ENCODE measurements around the gene SIRPB1. TPM values are rescaled to one million over a fixed set of nuclear protein-coding genes. Genes with fewer than 3 reads are reported as not detected.
"Not testable (repeated sequence)": the region's sequence is repeated elsewhere in the genome, so short reads cannot be mapped to it uniquely, and the experiment has no call there.

Gene SIRPB1
- total RNA-seq, 1 donor = 0.90 TPM

- TF ChIP-seq, protein P1, sequence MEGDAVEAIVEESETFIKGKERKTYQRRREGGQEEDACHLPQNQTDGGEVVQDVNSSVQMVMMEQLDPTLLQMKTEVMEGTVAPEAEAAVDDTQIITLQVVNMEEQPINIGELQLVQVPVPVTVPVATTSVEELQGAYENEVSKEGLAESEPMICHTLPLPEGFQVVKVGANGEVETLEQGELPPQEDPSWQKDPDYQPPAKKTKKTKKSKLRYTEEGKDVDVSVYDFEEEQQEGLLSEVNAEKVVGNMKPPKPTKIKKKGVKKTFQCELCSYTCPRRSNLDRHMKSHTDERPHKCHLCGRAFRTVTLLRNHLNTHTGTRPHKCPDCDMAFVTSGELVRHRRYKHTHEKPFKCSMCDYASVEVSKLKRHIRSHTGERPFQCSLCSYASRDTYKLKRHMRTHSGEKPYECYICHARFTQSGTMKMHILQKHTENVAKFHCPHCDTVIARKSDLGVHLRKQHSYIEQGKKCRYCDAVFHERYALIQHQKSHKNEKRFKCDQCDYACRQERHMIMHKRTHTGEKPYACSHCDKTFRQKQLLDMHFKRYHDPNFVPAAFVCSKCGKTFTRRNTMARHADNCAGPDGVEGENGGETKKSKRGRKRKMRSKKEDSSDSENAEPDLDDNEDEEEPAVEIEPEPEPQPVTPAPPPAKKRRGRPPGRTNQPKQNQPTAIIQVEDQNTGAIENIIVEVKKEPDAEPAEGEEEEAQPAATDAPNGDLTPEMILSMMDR (IDR thresholded peaks at IDR 0.05; ENCODE audit: insufficient read depth, low read length) = no peak
- no peak for DNase-seq (ENCODE audit: low read depth)
- H3K4me3 ChIP-seq (ENCODE audit: low read depth, low read length) = no peak overlapping the region
Observed at GRCh38 chr20:1579488-1579887, 40.3 kb downstream of the SIRPB1 start.

- TF ChIP-seq, protein P1 (IDR thresholded peaks at IDR 0.05; ENCODE audit: insufficient read depth, low read length) = no peak
- H3K4me3 ChIP-seq (ENCODE audit: low read depth, low read length) = no peak overlapping the region
- DNase-seq (ENCODE audit: low read depth) = no peak
Observed at GRCh38 chr20:1577906-1578305, 41.9 kb downstream of the SIRPB1 start.

- not testable (repeated sequence) for DNase-seq (ENCODE audit: low read depth); H3K4me3 ChIP-seq (ENCODE audit: low read depth, low read length)
Observed at GRCh38 chr20:1577313-1577712, 42.5 kb downstream of the SIRPB1 start.

DNA sequence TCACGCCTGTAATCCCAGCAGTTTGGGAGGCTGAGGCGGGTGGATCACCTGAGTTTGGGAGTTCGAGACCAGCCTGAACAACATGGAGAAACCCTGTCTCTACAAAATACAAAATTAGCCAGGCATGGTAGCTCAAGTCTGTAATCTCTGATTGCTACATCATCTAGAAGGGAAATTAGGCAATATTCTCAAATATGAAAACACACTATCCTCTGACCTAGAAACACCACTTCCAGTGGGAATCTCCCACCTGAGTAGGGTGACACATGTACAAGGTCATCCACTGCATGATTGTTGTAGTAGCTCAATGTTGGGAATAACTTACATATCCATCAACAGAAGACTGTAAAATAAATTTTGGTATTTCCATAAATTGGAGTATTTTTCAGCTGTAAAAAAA, 43.2 kb downstream of the SIRPB1 start:
- TF ChIP-seq, protein P1 (IDR thresholded peaks at IDR 0.05; ENCODE audit: insufficient read depth, low read length) = no peak
- DNase-seq (ENCODE audit: low read depth) = no peak
- no peak overlapping the region for H3K4me3 ChIP-seq (ENCODE audit: low read depth, low read length)

DNA sequence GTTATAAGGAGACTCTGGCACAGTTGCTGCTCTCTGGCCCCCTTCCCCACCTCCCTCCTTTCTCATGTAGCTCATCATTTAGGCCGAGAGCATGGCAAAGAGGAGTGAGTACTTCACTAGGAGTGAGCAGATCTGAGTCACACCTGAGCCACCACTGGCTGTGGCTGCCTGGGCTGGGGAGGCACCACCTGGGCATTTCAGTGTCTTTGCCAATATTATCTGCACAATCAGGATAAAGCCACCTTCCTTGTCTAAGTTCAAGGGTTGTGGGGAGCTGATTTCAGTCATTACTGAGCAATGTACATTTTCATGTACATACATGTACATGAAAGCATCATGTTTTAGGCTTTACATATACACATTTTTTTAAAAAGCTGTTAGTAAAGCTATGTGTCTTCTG, 43.8 kb downstream of the SIRPB1 start:
- H3K4me3 ChIP-seq (ENCODE audit: low read depth, low read length); DNase-seq (ENCODE audit: low read depth): not testable (repeated sequence)

DNA sequence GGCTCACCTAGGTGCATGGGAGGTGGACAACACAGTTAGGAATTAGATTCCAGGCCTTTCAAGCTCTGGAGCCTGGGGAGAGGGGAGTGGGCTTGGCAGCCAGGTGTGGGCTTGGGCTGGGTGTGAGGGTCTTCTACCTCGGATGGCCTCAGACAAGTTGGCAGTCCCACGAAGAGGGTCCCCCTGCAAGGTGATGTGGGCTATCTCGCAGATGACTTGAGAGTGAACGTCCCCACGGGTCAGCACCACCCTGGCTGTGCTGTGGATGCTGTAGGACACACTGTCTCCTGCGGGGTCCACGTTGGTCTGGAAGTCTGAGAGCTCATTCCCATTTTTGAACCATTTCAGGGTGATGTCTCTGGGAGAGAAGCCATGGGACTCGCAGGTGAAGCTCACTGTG, 48.2 kb downstream of the SIRPB1 start:
- DNase-seq (ENCODE audit: low read depth); H3K4me3 ChIP-seq (ENCODE audit: low read depth, low read length): not testable (repeated sequence)

Small RNA genes lying within 50 kb of the gene (small RNA-seq; reads per million reads assigned to genes)
- gene RN7SL561P = not detected

Other genes with a start within 250 kb of the SIRPB1 start
- gene FKBP1A, start 227.0 kb downstream of the SIRPB1 start, total RNA-seq (ENCODE audit: low replicate concordance) = 39.3 and 200 TPM in 2 replicates
- 24.1 and 26.9 TPM in 2 replicates for gene NSFL1C, start 153.2 kb downstream of the SIRPB1 start, total RNA-seq (ENCODE audit: low replicate concordance)
- gene SIRPB2, start 128.6 kb downstream of the SIRPB1 start, total RNA-seq (ENCODE audit: low replicate concordance) = not detected in 2 replicates
- gene SIRPD, start 62.3 kb downstream of the SIRPB1 start, total RNA-seq (ENCODE audit: low replicate concordance) = not detected in 2 replicates
- gene SIRPG, start 37.8 kb upstream of the SIRPB1 start, total RNA-seq (ENCODE audit: low replicate concordance) = not detected in 2 replicates